Neural progenitor cell (in vitro differentiated cells): ENCODE results near the gene RAB11B.

Experiments used
- EZH2 ChIP-seq: fragments of 200-600 bp; sonication (generic); IDR thresholded peaks from 2 replicates; pipeline ENCODE4 v1.6.1; 2017; ENCODE audit warnings: antibody characterized with exemption, mild to moderate bottlenecking, moderate library complexity
- EZH2phosphoT487 ChIP-seq: fragments of 200-600 bp; sonication (generic); IDR thresholded peaks from 2 replicates; pipeline ENCODE4 v1.6.1; 2017; ENCODE audit warnings: antibody characterized with exemption
- TF ChIP-seq, protein P1 (sequence below): fragments of 200-600 bp; sonication (generic); IDR thresholded peaks from 2 replicates; pipeline ENCODE4 v1.5.1; 2017; ENCODE audit warnings: antibody characterized with exemption, mild to moderate bottlenecking

DNA sequence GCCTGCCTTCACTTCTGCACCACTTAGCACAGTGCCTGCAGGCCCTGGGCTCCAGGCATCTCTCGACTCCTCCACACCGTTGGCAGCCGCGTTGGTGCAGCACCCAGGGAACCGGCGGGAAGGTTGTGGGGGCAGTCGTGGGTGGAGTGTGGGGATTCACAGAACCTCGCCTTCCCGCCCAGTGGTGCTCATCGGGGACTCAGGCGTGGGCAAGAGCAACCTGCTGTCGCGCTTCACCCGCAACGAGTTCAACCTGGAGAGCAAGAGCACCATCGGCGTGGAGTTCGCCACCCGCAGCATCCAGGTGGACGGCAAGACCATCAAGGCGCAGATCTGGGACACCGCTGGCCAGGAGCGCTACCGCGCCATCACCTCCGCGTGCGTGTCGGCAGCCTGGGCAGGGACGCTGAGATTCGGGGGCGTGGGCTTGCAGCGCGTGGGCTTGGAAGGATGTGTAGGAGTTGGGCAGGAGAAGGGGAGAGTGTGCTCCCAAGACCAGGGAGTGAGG, 9.6 kb downstream of the RAB11B start:
- no peak for TF ChIP-seq EZH2
- no peak for TF ChIP-seq EZH2phosphoT487
- TF ChIP-seq, protein P1, sequence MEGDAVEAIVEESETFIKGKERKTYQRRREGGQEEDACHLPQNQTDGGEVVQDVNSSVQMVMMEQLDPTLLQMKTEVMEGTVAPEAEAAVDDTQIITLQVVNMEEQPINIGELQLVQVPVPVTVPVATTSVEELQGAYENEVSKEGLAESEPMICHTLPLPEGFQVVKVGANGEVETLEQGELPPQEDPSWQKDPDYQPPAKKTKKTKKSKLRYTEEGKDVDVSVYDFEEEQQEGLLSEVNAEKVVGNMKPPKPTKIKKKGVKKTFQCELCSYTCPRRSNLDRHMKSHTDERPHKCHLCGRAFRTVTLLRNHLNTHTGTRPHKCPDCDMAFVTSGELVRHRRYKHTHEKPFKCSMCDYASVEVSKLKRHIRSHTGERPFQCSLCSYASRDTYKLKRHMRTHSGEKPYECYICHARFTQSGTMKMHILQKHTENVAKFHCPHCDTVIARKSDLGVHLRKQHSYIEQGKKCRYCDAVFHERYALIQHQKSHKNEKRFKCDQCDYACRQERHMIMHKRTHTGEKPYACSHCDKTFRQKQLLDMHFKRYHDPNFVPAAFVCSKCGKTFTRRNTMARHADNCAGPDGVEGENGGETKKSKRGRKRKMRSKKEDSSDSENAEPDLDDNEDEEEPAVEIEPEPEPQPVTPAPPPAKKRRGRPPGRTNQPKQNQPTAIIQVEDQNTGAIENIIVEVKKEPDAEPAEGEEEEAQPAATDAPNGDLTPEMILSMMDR, result no peak
